HFFc6 (cell line): Measurements from ENCODE around the gene RAB33A. TPM values are rescaled to one million over a fixed set of nuclear protein-coding genes. Genes with fewer than 3 reads are reported as not detected.

Experiments
- DNase-seq: peaks from one replicate; pipeline ENCODE4 v3.0.0-alpha.2; 2018
- H3K27ac Mint-ChIP-seq: 2 replicates; pipeline ENCODE4 v1.8.0; 2020; ENCODE audit warnings: mild to moderate bottlenecking, mixed read lengths
- H3K27me3 Mint-ChIP-seq: 2 replicates; pipeline ENCODE4 v1.8.0; 2021; ENCODE audit warnings: mild to moderate bottlenecking, moderate library complexity, mixed read lengths; ENCODE audit not compliant: insufficient read depth
- H3K36me3 Mint-ChIP-seq: 2 replicates; pipeline ENCODE4 v1.8.0; 2021; ENCODE audit warnings: low read depth, mixed read lengths
- H3K4me1 Mint-ChIP-seq: 2 replicates; pipeline ENCODE4 v1.8.0; 2020; ENCODE audit warnings: low read depth, mixed read lengths
- H3K4me3 Mint-ChIP-seq: 2 replicates; pipeline ENCODE4 v1.8.0; 2020; ENCODE audit warnings: mild to moderate bottlenecking, moderate library complexity, mixed read lengths
- H3K9me3 Mint-ChIP-seq: 2 replicates; pipeline ENCODE4 v1.8.0; 2020; ENCODE audit warnings: mild to moderate bottlenecking, mixed read lengths
- CTCF ChIP-seq: fragments of 200-600 bp; sonication (generic); IDR thresholded peaks from 2 replicates; pipeline ENCODE4 v1.5.0; 2021; ENCODE audit warnings: antibody characterized with exemption, mild to moderate bottlenecking
- total RNA-seq, 6 experiments: library from RNA; stranded (reverse); fragmentation: NEBNext Ultra II Directional; extraction: Animal tissue kit (Norgen Biotek cat#: 25700); gene quantifications; 2 replicates in 1 of 6; 3 replicates in 5 of 6; pipeline ENCODE4 v1.2.3, GENCODE V29; 2021

The RAB33A gene
- total RNA-seq, 6 experiments from 2014 or later, result 0.17 to 0.66 (median 0.44) TPM

- peaks cover 3% of the 10 kb centered on the region; the same call in 1 of the 2 replicates for H3K36me3 Mint-ChIP-seq
- DNase-seq, result no peak
- no peaks in the 10 kb centered on the region for H3K4me1 Mint-ChIP-seq
- no peak for TF ChIP-seq CTCF
- H3K27ac Mint-ChIP-seq, result no peak overlapping the region
- H3K4me3 Mint-ChIP-seq, result no peak overlapping the region
- H3K27me3 Mint-ChIP-seq, result no peaks in the 10 kb centered on the region
- no peaks in the 10 kb centered on the region for H3K9me3 Mint-ChIP-seq
Observed at GRCh38 chrX:130155564-130155963, 16.2 kb upstream of the RAB33A start.

- Mint-ChIP-seq H3K4me3 (no peak overlapping the region), H3K27ac (no peak overlapping the region), H3K4me1 (peaks cover 7% of the 10 kb centered on the region; the same call in 1 of the 2 replicates), H3K36me3 (no peaks in the 10 kb centered on the region), H3K27me3 (no peaks in the 10 kb centered on the region), H3K9me3 (no peaks in the 10 kb centered on the region)
- DNase-seq, result no peak
- TF ChIP-seq CTCF, result no peak
Observed at GRCh38 chrX:130158311-130158710, 13.5 kb upstream of the RAB33A start.

DNA sequence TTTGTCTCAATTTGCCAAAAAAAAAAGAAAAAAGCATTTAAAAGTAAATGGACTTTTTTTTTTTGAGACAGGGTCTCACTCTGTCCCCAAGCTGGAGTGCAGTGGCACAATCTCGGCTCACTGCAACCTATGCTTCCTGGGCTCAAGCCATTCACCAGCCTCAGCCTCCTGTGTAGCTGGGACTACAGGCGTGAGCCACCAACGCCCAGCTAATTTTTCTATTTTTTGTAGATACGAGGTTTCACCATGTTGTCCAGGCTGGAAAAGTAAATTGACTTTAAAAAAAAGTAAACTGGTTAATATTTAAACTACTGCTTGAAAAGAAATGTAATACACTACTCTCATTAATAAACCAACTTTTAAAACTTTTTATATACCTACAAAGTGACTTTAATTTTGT is 12.0 kb upstream of the RAB33A start:
- H3K4me3 Mint-ChIP-seq, result no peak overlapping the region
- H3K27ac Mint-ChIP-seq, result no peak overlapping the region
- no peaks in the 10 kb centered on the region for H3K36me3 Mint-ChIP-seq
- no peaks in the 10 kb centered on the region for H3K9me3 Mint-ChIP-seq
- H3K4me1 Mint-ChIP-seq, result peaks cover 7% of the 10 kb centered on the region; the same call in 1 of the 2 replicates
- TF ChIP-seq CTCF, result no peak
- H3K27me3 Mint-ChIP-seq, result no peaks in the 10 kb centered on the region
- DNase-seq, result no peak

- H3K9me3 Mint-ChIP-seq, result no peaks in the 10 kb centered on the region
- no peak overlapping the region for H3K27ac Mint-ChIP-seq
- TF ChIP-seq CTCF, result no peak
- DNase-seq, result no peak
- peaks cover 14% of the 10 kb centered on the region for H3K4me1 Mint-ChIP-seq
- H3K36me3 Mint-ChIP-seq, result no peaks in the 10 kb centered on the region
- no peak overlapping the region for H3K4me3 Mint-ChIP-seq
- no peaks in the 10 kb centered on the region; the same call in 1 of the 2 replicates for H3K27me3 Mint-ChIP-seq
Observed at GRCh38 chrX:130162094-130162735, 9.5 kb upstream of the RAB33A start.

GRCh38 chrX:130163398-130163797 is 8.4 kb upstream of the RAB33A start:
- Mint-ChIP-seq H3K36me3 (no peaks in the 10 kb centered on the region), H3K9me3 (no peaks in the 10 kb centered on the region), H3K27ac (no peak overlapping the region), H3K4me3 (peak overlapping the region; percentile 41; the same call in 1 of the 2 replicates), H3K27me3 (no peaks in the 10 kb centered on the region; the same call in 1 of the 2 replicates), H3K4me1 (peaks cover 15% of the 10 kb centered on the region)
- DNase-seq, result no peak
- TF ChIP-seq CTCF, result no peak
